ENCODE data around the gene KMT2C.
A peak's percentile ranks its signal among the peaks of the same experiment; 100 is the strongest.
"Not testable (repeated sequence)": the region's sequence is repeated elsewhere in the genome, so short reads cannot be mapped to it uniquely, and the experiment has no call there.

The KMT2C gene

GRCh38 chr7:152465119-152465387 is 29.2 kb upstream of the KMT2C start:
- no peak overlapping the region for H3K9ac ChIP-seq (ENCODE audit: low read depth, low read length)
- H3K36me3 ChIP-seq (ENCODE audit: control insufficient read depth, insufficient read depth, low read length): no peaks in the 10 kb centered on the region
- no peak overlapping the region for H3K27ac ChIP-seq (ENCODE audit: low read depth, low read length)

GRCh38 chr7:152464312-152465118 is 28.7 kb upstream of the KMT2C start:
- no peaks in the 10 kb centered on the region for H3K9me3 ChIP-seq (ENCODE audit: control insufficient read depth, insufficient read depth, low read length)
- no peaks in the 10 kb centered on the region for H3K36me3 ChIP-seq (ENCODE audit: control insufficient read depth, insufficient read depth, low read length)
- H3K27me3 ChIP-seq (ENCODE audit: control insufficient read depth, insufficient read depth, low read length): 0 out of 2 replicates have a peak, but pooled peaks cover 2% of the 10 kb centered on the region
- peaks cover 10% of the 10 kb centered on the region for H3K4me1 ChIP-seq (ENCODE audit: control insufficient read depth, insufficient read depth, low read length)
- H3K4me3 ChIP-seq (ENCODE audit: low read depth, low read length): peak overlapping the region; percentile 90
- H3K27ac ChIP-seq (ENCODE audit: low read depth, low read length): peak overlapping the region; percentile 82
- peak overlapping the region; percentile 54 for H3K9ac ChIP-seq (ENCODE audit: low read depth, low read length)

More at GRCh38 chr7:152465119-152465387, 29.2 kb upstream of the KMT2C start:
- H3K4me3 ChIP-seq (ENCODE audit: low read depth, low read length): peak overlapping the region; percentile 90
- H3K9me3 ChIP-seq (ENCODE audit: control insufficient read depth, insufficient read depth, low read length): no peaks in the 10 kb centered on the region
- H3K27me3 ChIP-seq (ENCODE audit: control insufficient read depth, insufficient read depth, low read length): 0 out of 2 replicates have a peak, but pooled peaks cover 2% of the 10 kb centered on the region
- peaks cover 5% of the 10 kb centered on the region for H3K4me1 ChIP-seq (ENCODE audit: control insufficient read depth, insufficient read depth, low read length)

- H3K36me3 ChIP-seq (ENCODE audit: control insufficient read depth, insufficient read depth, low read length): no peaks in the 10 kb centered on the region
- H3K9ac ChIP-seq (ENCODE audit: low read depth, low read length): peak overlapping the region; percentile 54; the same call in 1 of the 2 replicates
- H3K4me3 ChIP-seq (ENCODE audit: low read depth, low read length): peak overlapping the region; percentile 92
- peaks cover 10% of the 10 kb centered on the region for H3K4me1 ChIP-seq (ENCODE audit: control insufficient read depth, insufficient read depth, low read length)
- peak overlapping the region; percentile 90 for H3K27ac ChIP-seq (ENCODE audit: low read depth, low read length)
- H3K27me3 ChIP-seq (ENCODE audit: control insufficient read depth, insufficient read depth, low read length): 0 out of 2 replicates have a peak, but pooled peaks cover 2% of the 10 kb centered on the region
- H3K9me3 ChIP-seq (ENCODE audit: control insufficient read depth, insufficient read depth, low read length): no peaks in the 10 kb centered on the region
Measured at GRCh38 chr7:152463709-152464311, 28.0 kb upstream of the KMT2C start.

GRCh38 chr7:152462995-152463708 is 27.3 kb upstream of the KMT2C start:
- Histone ChIP-seq H3K36me3 (ENCODE audit: control insufficient read depth, insufficient read depth, low read length) (no peaks in the 10 kb centered on the region), H3K27me3 (ENCODE audit: control insufficient read depth, insufficient read depth, low read length) (0 out of 2 replicates have a peak, but pooled peaks cover 2% of the 10 kb centered on the region), H3K9me3 (ENCODE audit: control insufficient read depth, insufficient read depth, low read length) (no peaks in the 10 kb centered on the region), H3K9ac (ENCODE audit: low read depth, low read length) (peak overlapping the region; percentile 55; the same call in 1 of the 2 replicates), H3K4me1 (ENCODE audit: control insufficient read depth, insufficient read depth, low read length) (peaks cover 10% of the 10 kb centered on the region), H3K27ac (ENCODE audit: low read depth, low read length) (peak overlapping the region; percentile 90), H3K4me3 (ENCODE audit: low read depth, low read length) (peak overlapping the region; percentile 92)

- H3K27me3 ChIP-seq (ENCODE audit: control insufficient read depth, insufficient read depth, low read length): no peaks in the 10 kb centered on the region
- no peak overlapping the region for H3K9ac ChIP-seq (ENCODE audit: low read depth, low read length)
- peak overlapping the region; percentile 9 for H3K27ac ChIP-seq (ENCODE audit: low read depth, low read length)
- peaks cover 6% of the 10 kb centered on the region; the same call in 1 of the 2 replicates for H3K4me1 ChIP-seq (ENCODE audit: control insufficient read depth, insufficient read depth, low read length)
- H3K9me3 ChIP-seq (ENCODE audit: control insufficient read depth, insufficient read depth, low read length): no peaks in the 10 kb centered on the region
- no peaks in the 10 kb centered on the region for H3K36me3 ChIP-seq (ENCODE audit: control insufficient read depth, insufficient read depth, low read length)
- no peak overlapping the region for H3K4me3 ChIP-seq (ENCODE audit: low read depth, low read length)
Measured at GRCh38 chr7:152459724-152460251, 24.0 kb upstream of the KMT2C start.

- Histone ChIP-seq H3K4me1 (ENCODE audit: control insufficient read depth, insufficient read depth, low read length) (no peaks in the 10 kb centered on the region), H3K4me3 (ENCODE audit: low read depth, low read length) (no peak overlapping the region), H3K9ac (ENCODE audit: low read depth, low read length) (no peak overlapping the region), H3K27ac (ENCODE audit: low read depth, low read length) (no peak overlapping the region), H3K36me3 (ENCODE audit: control insufficient read depth, insufficient read depth, low read length) (no peaks in the 10 kb centered on the region), H3K9me3 (ENCODE audit: control insufficient read depth, insufficient read depth, low read length) (no peaks in the 10 kb centered on the region), H3K27me3 (ENCODE audit: control insufficient read depth, insufficient read depth, low read length) (no peaks in the 10 kb centered on the region)
Measured at GRCh38 chr7:152451356-152451755, 15.6 kb upstream of the KMT2C start.

GRCh38 chr7:152445386-152446008 is 9.7 kb upstream of the KMT2C start:
- not testable (repeated sequence) for H3K27me3 ChIP-seq (ENCODE audit: control insufficient read depth, insufficient read depth, low read length); H3K4me3 ChIP-seq (ENCODE audit: low read depth, low read length); H3K9me3 ChIP-seq (ENCODE audit: control insufficient read depth, insufficient read depth, low read length); H3K36me3 ChIP-seq (ENCODE audit: control insufficient read depth, insufficient read depth, low read length); H3K27ac ChIP-seq (ENCODE audit: low read depth, low read length); H3K9ac ChIP-seq (ENCODE audit: low read depth, low read length); H3K4me1 ChIP-seq (ENCODE audit: control insufficient read depth, insufficient read depth, low read length)

- H3K27ac ChIP-seq (ENCODE audit: low read depth, low read length): no peak overlapping the region
- H3K9me3 ChIP-seq (ENCODE audit: control insufficient read depth, insufficient read depth, low read length): no peaks in the 10 kb centered on the region
- H3K9ac ChIP-seq (ENCODE audit: low read depth, low read length): no peak overlapping the region
- no peaks in the 10 kb centered on the region for H3K27me3 ChIP-seq (ENCODE audit: control insufficient read depth, insufficient read depth, low read length)
- no peaks in the 10 kb centered on the region for H3K4me1 ChIP-seq (ENCODE audit: control insufficient read depth, insufficient read depth, low read length)
- H3K4me3 ChIP-seq (ENCODE audit: low read depth, low read length): no peak overlapping the region
- H3K36me3 ChIP-seq (ENCODE audit: control insufficient read depth, insufficient read depth, low read length): no peaks in the 10 kb centered on the region
Measured at GRCh38 chr7:152443586-152443985, 7.8 kb upstream of the KMT2C start.

GRCh38 chr7:152442330-152442835 is 6.6 kb upstream of the KMT2C start:
- H3K27me3 ChIP-seq (ENCODE audit: control insufficient read depth, insufficient read depth, low read length): peaks cover under 1% of the 10 kb centered on the region; the same call in 1 of the 2 replicates
- no peaks in the 10 kb centered on the region for H3K9me3 ChIP-seq (ENCODE audit: control insufficient read depth, insufficient read depth, low read length)
- H3K4me3 ChIP-seq (ENCODE audit: low read depth, low read length): no peak overlapping the region
- H3K4me1 ChIP-seq (ENCODE audit: control insufficient read depth, insufficient read depth, low read length): peaks cover under 1% of the 10 kb centered on the region; the same call in 1 of the 2 replicates
- no peak overlapping the region for H3K27ac ChIP-seq (ENCODE audit: low read depth, low read length)
- no peak overlapping the region for H3K9ac ChIP-seq (ENCODE audit: low read depth, low read length)
- H3K36me3 ChIP-seq (ENCODE audit: control insufficient read depth, insufficient read depth, low read length): no peaks in the 10 kb centered on the region

GRCh38 chr7:152441810-152442209 is 6.0 kb upstream of the KMT2C start:
- not testable (repeated sequence) for H3K4me3 ChIP-seq (ENCODE audit: low read depth, low read length); H3K9me3 ChIP-seq (ENCODE audit: control insufficient read depth, insufficient read depth, low read length)

More at GRCh38 chr7:152441810-152442209, 6.0 kb upstream of the KMT2C start:
- not testable (repeated sequence) for H3K4me1 ChIP-seq (ENCODE audit: control insufficient read depth, insufficient read depth, low read length); H3K36me3 ChIP-seq (ENCODE audit: control insufficient read depth, insufficient read depth, low read length); H3K27me3 ChIP-seq (ENCODE audit: control insufficient read depth, insufficient read depth, low read length); H3K9ac ChIP-seq (ENCODE audit: low read depth, low read length); H3K27ac ChIP-seq (ENCODE audit: low read depth, low read length)

Data from HUES48 (cell line).